Cardiac muscle cell (in vitro differentiated cells and primary cell): ENCODE results near the gene DLGAP1. TPM values are rescaled to one million over a fixed set of nuclear protein-coding genes. Genes with fewer than 3 reads are reported as not detected.

Source experiments
- DNase-seq, 2 donors: peaks; one replicate each; pipeline versions ENCODE4 v3.0.0 to v3.0.0-alpha.2; 2010 to 2017; ENCODE audit warnings: low read depth in 1 of 2, low spot score in 1 of 2
- H3K27ac ChIP-seq: fragments of 200-600 bp; sonication (generic); 2 replicates; pipeline ENCODE4 v1.5.1; 2016
- H3K27me3 ChIP-seq: fragments of 200-600 bp; sonication (generic); 2 replicates; pipeline ENCODE4 v1.6.0; 2016; ENCODE audit warnings: control low read depth
- H3K36me3 ChIP-seq: fragments of 200-600 bp; sonication (generic); 2 replicates; pipeline ENCODE4 v1.5.1; 2016; ENCODE audit warnings: control low read depth
- H3K4me1 ChIP-seq: fragments of 200-600 bp; sonication (generic); 2 replicates; pipeline ENCODE4 v1.8.1; 2017; ENCODE audit warnings: low read depth, mild to moderate bottlenecking, mixed run types
- H3K4me3 ChIP-seq: fragments of 200-600 bp; sonication (generic); 2 replicates; pipeline ENCODE4 v1.5.1; 2016; ENCODE audit warnings: mild to moderate bottlenecking
- H3K9me3 ChIP-seq: fragments of 200-600 bp; sonication (generic); 2 replicates; pipeline ENCODE4 v1.5.1; 2017; ENCODE audit warnings: low read depth, mild to moderate bottlenecking, control low read depth
- CTCF ChIP-seq: IDR thresholded peaks from 2 replicates; pipeline ENCODE4 v1.5.1; 2012; ENCODE audit warnings: low read depth, mild to moderate bottlenecking, low read length
- polyA plus RNA-seq: library from polyadenylated mRNA; unstranded; fragments of >200 nt; fragmentation: Nextera tagmentation; extraction: Ambion mirVana; gene quantifications from 2 replicates; pipeline ENCODE4 v1.2.1, GENCODE V29; 2016
- total RNA-seq: library from RNA; depleted of rRNA; stranded (reverse); fragments of >200 nt; gene quantifications from 2 replicates; pipeline ENCODE4 v1.2.3, GENCODE V29; 2016

DLGAP1 gene
- total and polyA plus RNA-seq, 2 experiments from 2014 or later, result 2.5 to 7.9 TPM

- H3K36me3 ChIP-seq, result no peaks in the 10 kb centered on the region
- no peak for DNase-seq
- peaks cover 6% of the 10 kb centered on the region for H3K4me1 ChIP-seq
- no peak overlapping the region for H3K27ac ChIP-seq
- TF ChIP-seq CTCF, result no peak
- no peaks in the 10 kb centered on the region for H3K9me3 ChIP-seq
- H3K27me3 ChIP-seq, result no peaks in the 10 kb centered on the region
- no peak overlapping the region for H3K4me3 ChIP-seq
Observed at GRCh38 chr18:3819961-3820360, 635.1 kb downstream of the DLGAP1 start.

GRCh38 chr18:3816610-3817363, 638.3 kb downstream of the DLGAP1 start:
- peaks cover 6% of the 10 kb centered on the region for H3K4me1 ChIP-seq
- H3K9me3 ChIP-seq, result no peaks in the 10 kb centered on the region
- no peak overlapping the region for H3K27ac ChIP-seq
- no peak for TF ChIP-seq CTCF
- H3K27me3 ChIP-seq, result no peaks in the 10 kb centered on the region
- H3K36me3 ChIP-seq, result no peaks in the 10 kb centered on the region
- peak in 1 of 2 donors; percentile 96 for DNase-seq
- no peak overlapping the region for H3K4me3 ChIP-seq

- H3K4me3 ChIP-seq, result no peak overlapping the region
- H3K4me1 ChIP-seq, result peaks cover 6% of the 10 kb centered on the region
- H3K9me3 ChIP-seq, result no peaks in the 10 kb centered on the region
- no peaks in the 10 kb centered on the region for H3K27me3 ChIP-seq
- TF ChIP-seq CTCF, result no peak
- H3K27ac ChIP-seq, result no peak overlapping the region
- no peaks in the 10 kb centered on the region for H3K36me3 ChIP-seq
- DNase-seq, result no peak
Observed at GRCh38 chr18:3815991-3816390, 639.1 kb downstream of the DLGAP1 start.

- Histone ChIP-seq H3K27me3 (no peaks in the 10 kb centered on the region), H3K4me1 (peaks cover under 1% of the 10 kb centered on the region), H3K27ac (no peak overlapping the region), H3K4me3 (no peak overlapping the region), H3K9me3 (no peaks in the 10 kb centered on the region), H3K36me3 (no peaks in the 10 kb centered on the region)
- no peak for TF ChIP-seq CTCF
- DNase-seq, result peak in 1 of 2 donors; percentile 42
Observed at GRCh38 chr18:3814816-3815215, 640.3 kb downstream of the DLGAP1 start.

GRCh38 chr18:3810296-3810695, 644.8 kb downstream of the DLGAP1 start:
- Histone ChIP-seq H3K27me3 (no peaks in the 10 kb centered on the region), H3K4me1 (no peaks in the 10 kb centered on the region), H3K9me3 (no peaks in the 10 kb centered on the region), H3K36me3 (no peaks in the 10 kb centered on the region), H3K4me3 (no peak overlapping the region), H3K27ac (no peak overlapping the region)
- TF ChIP-seq CTCF, result no peak
- DNase-seq, result peak in 1 of 2 donors; percentile 69
